ENCODE measurements around the gene CNTN4. TPM values are rescaled to one million over a fixed set of nuclear protein-coding genes. Genes with fewer than 3 reads are reported as not detected.

The CNTN4 gene
- total and polyA plus RNA-seq, 4 donors, result 1.5 to 30.7 (median 5.7) TPM

GRCh38 chr3:3087279-3087678, 988.6 kb downstream of the CNTN4 start:
- Histone ChIP-seq H3K27ac (ENCODE audit: low read depth in 1 of 2, low read length in 1 of 2) (no peak overlapping the region), H3K27me3 (ENCODE audit: control insufficient read depth in 3 of 3, insufficient read depth in 3 of 3, low read length in 2 of 3) (no peaks in the 10 kb centered on the region)
- TF ChIP-seq, protein P1, sequence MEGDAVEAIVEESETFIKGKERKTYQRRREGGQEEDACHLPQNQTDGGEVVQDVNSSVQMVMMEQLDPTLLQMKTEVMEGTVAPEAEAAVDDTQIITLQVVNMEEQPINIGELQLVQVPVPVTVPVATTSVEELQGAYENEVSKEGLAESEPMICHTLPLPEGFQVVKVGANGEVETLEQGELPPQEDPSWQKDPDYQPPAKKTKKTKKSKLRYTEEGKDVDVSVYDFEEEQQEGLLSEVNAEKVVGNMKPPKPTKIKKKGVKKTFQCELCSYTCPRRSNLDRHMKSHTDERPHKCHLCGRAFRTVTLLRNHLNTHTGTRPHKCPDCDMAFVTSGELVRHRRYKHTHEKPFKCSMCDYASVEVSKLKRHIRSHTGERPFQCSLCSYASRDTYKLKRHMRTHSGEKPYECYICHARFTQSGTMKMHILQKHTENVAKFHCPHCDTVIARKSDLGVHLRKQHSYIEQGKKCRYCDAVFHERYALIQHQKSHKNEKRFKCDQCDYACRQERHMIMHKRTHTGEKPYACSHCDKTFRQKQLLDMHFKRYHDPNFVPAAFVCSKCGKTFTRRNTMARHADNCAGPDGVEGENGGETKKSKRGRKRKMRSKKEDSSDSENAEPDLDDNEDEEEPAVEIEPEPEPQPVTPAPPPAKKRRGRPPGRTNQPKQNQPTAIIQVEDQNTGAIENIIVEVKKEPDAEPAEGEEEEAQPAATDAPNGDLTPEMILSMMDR (IDR thresholded peaks at IDR 0.05; ENCODE audit: control extremely low read depth, extremely low read depth), result no peak

DNA sequence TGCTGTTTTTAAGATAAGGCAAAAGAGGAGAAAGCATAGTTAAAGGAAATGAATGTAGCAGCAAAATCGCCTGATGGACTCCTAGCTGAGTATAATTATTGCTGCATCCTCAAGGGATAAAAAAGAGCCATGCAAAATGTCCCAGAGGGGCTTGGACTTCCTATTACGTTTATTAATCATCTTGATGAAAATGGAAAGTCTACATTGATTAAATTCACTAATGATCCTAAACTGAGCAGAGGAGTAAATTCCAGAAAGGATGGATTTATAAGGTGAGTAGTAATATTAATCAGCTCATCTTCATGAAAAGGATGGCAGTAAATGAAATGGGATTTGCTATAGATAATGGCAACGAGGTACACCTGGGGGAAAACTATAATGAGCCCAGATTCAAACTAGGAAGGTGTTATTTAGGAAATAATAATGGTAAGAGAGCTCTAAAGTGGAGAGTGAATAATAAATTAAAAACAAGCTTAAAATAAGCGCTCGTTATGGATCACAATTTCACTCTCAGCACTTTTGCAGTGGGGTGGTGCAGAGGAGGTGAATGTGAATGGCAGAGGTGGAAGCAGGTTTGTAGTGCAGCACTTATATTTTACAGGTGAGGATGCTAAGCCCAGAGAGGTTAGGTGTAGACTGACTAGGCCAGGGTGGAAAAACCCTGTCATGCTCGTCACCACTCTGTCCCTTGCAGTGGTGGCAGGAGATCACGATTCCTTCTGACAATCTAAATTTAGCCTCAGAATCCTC, 989.2 kb downstream of the CNTN4 start:
- ATAC-seq (ENCODE audit: insufficient read depth, low FRiP score) (no peak), DNase-seq (no peak)
- H3K9ac ChIP-seq (ENCODE audit: insufficient read depth in 1 of 2, low read length in 2 of 2), result no peak overlapping the region
- no peaks in the 10 kb centered on the region for H3K36me3 ChIP-seq (ENCODE audit: control insufficient read depth in 4 of 4, insufficient read depth in 4 of 4, low read length in 4 of 4)
- H3K9me3 ChIP-seq (ENCODE audit: control insufficient read depth in 4 of 4, insufficient read depth in 3 of 4, low read length in 3 of 4), result no peaks in the 10 kb centered on the region
- TF ChIP-seq, protein P1 (IDR thresholded peaks at IDR 0.05; ENCODE audit: control extremely low read depth, extremely low read depth), result no peak
- WGBS, 2 donors, result 75 to 82% methylated on average over 7 of the region's 7 CpGs
- H3K27me3 ChIP-seq (ENCODE audit: control insufficient read depth in 3 of 3, insufficient read depth in 3 of 3, low read length in 2 of 3), result no peaks in the 10 kb centered on the region
- H3K27ac ChIP-seq (ENCODE audit: low read depth in 1 of 2, low read length in 1 of 2), result no peak overlapping the region
- no peak overlapping the region for H3K4me3 ChIP-seq
- H3K4me1 ChIP-seq (ENCODE audit: control insufficient read depth in 5 of 5, insufficient read depth in 5 of 5, low read length in 5 of 5), result no peaks in the 10 kb centered on the region

More at GRCh38 chr3:3087279-3087678, 988.6 kb downstream of the CNTN4 start:
- ATAC-seq (ENCODE audit: insufficient read depth, low FRiP score) (no peak), DNase-seq (no peak)
- Histone ChIP-seq H3K9ac (ENCODE audit: insufficient read depth in 1 of 2, low read length in 2 of 2) (no peak overlapping the region), H3K4me3 (no peak overlapping the region), H3K9me3 (ENCODE audit: control insufficient read depth in 4 of 4, insufficient read depth in 3 of 4, low read length in 3 of 4) (no peaks in the 10 kb centered on the region), H3K4me1 (ENCODE audit: control insufficient read depth in 5 of 5, insufficient read depth in 5 of 5, low read length in 5 of 5) (no peaks in the 10 kb centered on the region), H3K36me3 (ENCODE audit: control insufficient read depth in 4 of 4, insufficient read depth in 4 of 4, low read length in 4 of 4) (no peaks in the 10 kb centered on the region)

DNA sequence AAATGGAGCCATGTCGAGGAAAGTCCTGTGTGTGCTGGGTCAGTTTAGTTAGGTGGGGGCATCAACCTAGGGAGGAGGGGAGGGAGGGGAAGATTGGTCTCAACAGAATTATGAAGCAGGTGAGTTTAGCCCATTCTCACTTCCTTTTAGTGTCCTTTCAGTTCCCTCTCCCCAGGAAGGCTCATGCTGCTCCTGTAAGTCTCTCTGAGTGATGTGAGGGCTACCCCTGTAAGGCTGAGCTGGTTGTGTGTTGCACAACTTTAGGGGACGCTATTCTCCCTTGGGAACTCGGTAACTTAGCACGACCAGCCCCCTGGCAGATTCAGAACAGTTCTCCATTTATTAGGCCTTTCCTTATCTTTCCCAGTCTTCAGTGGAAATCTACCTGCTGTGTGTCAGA, 990.4 kb downstream of the CNTN4 start:
- ATAC-seq (ENCODE audit: insufficient read depth, low FRiP score), result no peak
- TF ChIP-seq, protein P1 (IDR thresholded peaks at IDR 0.05; ENCODE audit: control extremely low read depth, extremely low read depth), result no peak
- whole genome bisulfite sequencing, 2 donors, result 74 to 78% methylated on average over 4 of the region's 4 CpGs
- H3K4me1 ChIP-seq (ENCODE audit: control insufficient read depth in 5 of 5, insufficient read depth in 5 of 5, low read length in 5 of 5), result no peaks in the 10 kb centered on the region
- no peak overlapping the region for H3K9ac ChIP-seq (ENCODE audit: insufficient read depth in 1 of 2, low read length in 2 of 2)
- no peaks in the 10 kb centered on the region for H3K36me3 ChIP-seq (ENCODE audit: control insufficient read depth in 4 of 4, insufficient read depth in 4 of 4, low read length in 4 of 4)
- no peaks in the 10 kb centered on the region for H3K9me3 ChIP-seq (ENCODE audit: control insufficient read depth in 4 of 4, insufficient read depth in 3 of 4, low read length in 3 of 4)
- H3K27me3 ChIP-seq (ENCODE audit: control insufficient read depth in 3 of 3, insufficient read depth in 3 of 3, low read length in 2 of 3), result no peaks in the 10 kb centered on the region
- H3K27ac ChIP-seq (ENCODE audit: low read depth in 1 of 2, low read length in 1 of 2), result no peak overlapping the region
- H3K4me3 ChIP-seq, result no peak overlapping the region
- no peak for DNase-seq

GRCh38 chr3:3097958-3098357, 999.3 kb downstream of the CNTN4 start:
- no peaks in the 10 kb centered on the region for H3K9me3 ChIP-seq (ENCODE audit: control insufficient read depth in 4 of 4, insufficient read depth in 3 of 4, low read length in 3 of 4)
- no peak overlapping the region for H3K9ac ChIP-seq (ENCODE audit: insufficient read depth in 1 of 2, low read length in 2 of 2)
- DNase-seq (no peak), ATAC-seq (ENCODE audit: insufficient read depth, low FRiP score) (no peak)
- no peaks in the 10 kb centered on the region for H3K36me3 ChIP-seq (ENCODE audit: control insufficient read depth in 4 of 4, insufficient read depth in 4 of 4, low read length in 4 of 4)
- TF ChIP-seq, protein P1 (IDR thresholded peaks at IDR 0.05; ENCODE audit: control extremely low read depth, extremely low read depth), result no peak
- H3K27me3 ChIP-seq (ENCODE audit: control insufficient read depth in 3 of 3, insufficient read depth in 3 of 3, low read length in 2 of 3), result no peaks in the 10 kb centered on the region
- no peak overlapping the region for H3K4me3 ChIP-seq
- no peak overlapping the region for H3K27ac ChIP-seq (ENCODE audit: low read depth in 1 of 2, low read length in 1 of 2)
- no peaks in the 10 kb centered on the region for H3K4me1 ChIP-seq (ENCODE audit: control insufficient read depth in 5 of 5, insufficient read depth in 5 of 5, low read length in 5 of 5)
- 73 to 81% methylated on average over 4 of the region's 4 CpGs for WGBS, 2 donors
